Activated T-cell treated with anti-CD3 and anti-CD28 coated beads, Interleukin-2, amount 50 U/mL, for 24 hours (primary cell): Measurements from ENCODE around the gene ZNF780B.

Experiments used
- DNase-seq: peaks from one replicate; pipeline ENCODE4 v3.0.0-alpha.2; 2020
- H3K27ac Mint-ChIP-seq: 2 replicates; pipeline ENCODE4 v1.8.0; 2020; ENCODE audit warnings: mild to moderate bottlenecking, mixed read lengths
- H3K27me3 Mint-ChIP-seq: 2 replicates; pipeline ENCODE4 v1.8.0; 2020; ENCODE audit warnings: mixed read lengths
- H3K36me3 Mint-ChIP-seq: 2 replicates; pipeline ENCODE4 v1.8.0; 2020; ENCODE audit warnings: low read depth, mixed read lengths
- H3K4me1 Mint-ChIP-seq: 2 replicates; pipeline ENCODE4 v1.8.0; 2020; ENCODE audit warnings: low read depth, mixed read lengths
- H3K4me3 Mint-ChIP-seq: 2 replicates; pipeline ENCODE4 v1.8.0; 2020; ENCODE audit warnings: mild to moderate bottlenecking, moderate library complexity, mixed read lengths
- H3K9me3 Mint-ChIP-seq: 2 replicates; pipeline ENCODE4 v1.8.0; 2020; ENCODE audit warnings: mixed read lengths

ZNF780B gene

DNA sequence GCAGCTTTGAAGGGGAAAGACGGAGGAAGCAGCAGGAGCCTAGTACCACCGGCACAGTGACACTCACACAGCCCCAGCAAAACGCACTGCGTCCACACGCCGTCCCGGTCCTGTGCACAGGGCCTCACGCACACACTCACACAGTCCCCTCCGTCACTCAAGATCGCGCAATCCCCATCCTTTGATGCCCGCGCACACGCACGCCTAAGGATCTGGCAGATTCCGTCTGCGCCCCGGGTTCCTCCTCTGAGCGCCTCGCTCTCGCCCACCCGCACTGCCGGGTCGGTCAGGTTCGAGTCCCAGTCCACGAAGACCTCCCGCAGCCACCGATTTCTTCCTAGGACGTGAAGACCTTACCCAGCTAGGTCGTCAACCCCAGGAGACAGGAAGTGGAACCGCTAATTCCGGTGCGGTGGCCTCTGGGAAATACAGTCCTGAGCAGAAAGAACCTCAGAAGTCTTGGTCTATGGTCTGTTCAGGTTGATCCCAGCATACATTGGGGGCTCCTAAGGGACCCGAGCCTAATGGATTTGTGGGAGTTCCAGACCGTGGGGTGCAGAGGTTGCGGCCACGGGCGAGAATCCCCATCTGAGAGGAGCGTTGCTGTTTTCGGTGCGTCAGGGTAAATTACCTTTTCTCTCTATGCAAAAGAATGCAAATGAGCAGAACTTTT, at the start of gene ZNF780B:
Gene ZNF780B (minus strand): TSS at position 400 of the 673 bp plus-strand sequence. CDS start 5,899 bp downstream, outside the sequence.
- Mint-ChIP-seq H3K27me3 (peaks cover 6% of the 10 kb centered on the region), H3K36me3 (peaks cover 52% of the 10 kb centered on the region), H3K4me3 (peak within 1 kb of the TSS; percentile 100), H3K27ac (peak within 1 kb of the TSS; percentile 98), H3K4me1 (peaks cover 48% of the 10 kb centered on the region), H3K9me3 (peaks cover 24% of the 10 kb centered on the region)
- peak; percentile 81 for DNase-seq

DNA sequence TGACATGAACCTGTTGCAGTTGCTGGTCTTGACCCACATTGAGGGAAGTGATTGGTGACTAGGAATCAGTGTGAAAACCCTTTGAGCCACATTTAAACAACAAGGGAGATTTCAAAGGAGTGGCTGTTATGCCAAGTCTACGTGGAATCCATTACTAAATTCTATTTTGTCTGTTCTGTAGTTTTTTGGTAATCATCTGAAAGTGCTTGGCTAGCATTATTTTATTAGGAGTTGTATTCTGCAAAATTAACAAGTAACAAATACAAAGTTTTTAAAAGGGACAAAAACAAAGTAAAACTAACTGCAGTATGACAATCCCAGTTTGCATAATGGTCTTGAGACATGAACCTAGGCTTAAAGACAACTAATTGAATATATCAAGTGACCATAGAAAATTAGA, 48.7 kb upstream of the ZNF780B start:
- Mint-ChIP-seq H3K27me3 (no peaks in the 10 kb centered on the region), H3K9me3 (peaks cover 2% of the 10 kb centered on the region), H3K4me3 (no peak overlapping the region), H3K4me1 (no peaks in the 10 kb centered on the region), H3K36me3 (no peaks in the 10 kb centered on the region), H3K27ac (no peak overlapping the region)
- no peak for DNase-seq

DNA sequence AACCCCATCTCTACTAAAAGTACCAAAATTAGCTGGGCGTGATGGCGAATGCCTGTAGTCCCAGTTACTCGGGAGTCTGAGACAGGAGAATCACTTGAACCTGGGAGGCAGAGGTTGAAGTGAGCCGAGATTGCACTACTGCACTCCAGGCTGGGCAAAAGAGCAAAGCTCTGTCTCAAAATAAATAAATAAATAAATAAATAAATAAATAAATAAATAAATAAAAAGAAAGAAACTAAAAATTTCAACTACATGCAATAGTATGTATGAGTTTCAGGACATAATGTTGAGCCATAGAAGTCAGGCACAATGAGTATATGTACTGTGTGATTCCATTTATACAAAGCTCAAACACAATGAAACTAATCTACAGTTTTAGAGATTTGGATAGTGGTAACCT, 47.6 kb upstream of the ZNF780B start:
- Mint-ChIP-seq H3K36me3 (no peaks in the 10 kb centered on the region), H3K4me3 (no peak overlapping the region), H3K27ac (no peak overlapping the region), H3K9me3 (peaks cover 2% of the 10 kb centered on the region), H3K4me1 (no peaks in the 10 kb centered on the region), H3K27me3 (no peaks in the 10 kb centered on the region)
- no peak for DNase-seq

DNA sequence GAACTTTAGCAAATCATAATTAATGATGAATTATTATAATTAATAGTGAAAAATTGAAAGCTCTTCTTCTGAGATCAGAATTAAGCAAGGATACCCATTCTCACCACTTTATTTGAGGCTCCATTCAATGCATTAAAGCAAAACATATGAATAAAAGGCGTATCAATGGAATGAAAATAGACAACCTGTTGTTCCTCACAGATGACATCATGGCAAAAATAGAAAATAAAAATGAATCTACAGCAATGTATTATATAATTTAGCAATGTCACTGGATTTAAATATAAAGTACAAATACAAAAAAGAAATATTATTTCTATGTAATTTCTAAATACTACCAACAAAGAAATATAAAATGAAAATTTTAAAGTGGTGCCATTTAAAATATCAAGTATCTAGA, 45.8 kb upstream of the ZNF780B start:
- DNase-seq, result no peak
- peaks cover 2% of the 10 kb centered on the region for H3K9me3 Mint-ChIP-seq
- no peak overlapping the region for H3K27ac Mint-ChIP-seq
- peaks cover 5% of the 10 kb centered on the region for H3K27me3 Mint-ChIP-seq
- no peaks in the 10 kb centered on the region for H3K36me3 Mint-ChIP-seq
- no peak overlapping the region for H3K4me3 Mint-ChIP-seq
- H3K4me1 Mint-ChIP-seq, result no peaks in the 10 kb centered on the region

DNA sequence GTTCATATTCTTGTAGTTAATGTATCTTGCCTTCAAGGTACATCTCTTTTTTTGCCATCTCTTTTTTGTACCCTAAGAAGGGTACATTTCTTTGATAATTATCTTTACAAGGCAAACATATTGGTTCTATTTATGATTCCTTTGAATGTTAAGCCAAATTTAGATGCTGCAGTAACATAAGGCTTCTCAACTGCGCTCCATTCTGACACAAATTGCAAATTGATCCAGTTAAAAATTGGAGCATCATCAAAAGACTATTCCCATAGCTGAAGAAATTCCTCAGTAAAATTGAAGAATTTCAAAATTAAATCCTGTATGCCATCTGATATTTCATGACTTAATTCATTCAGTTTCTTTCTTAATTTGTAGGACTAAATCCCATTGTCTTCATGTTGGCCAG, 37.4 kb upstream of the ZNF780B start:
- no peaks in the 10 kb centered on the region for H3K9me3 Mint-ChIP-seq
- peaks cover 16% of the 10 kb centered on the region for H3K27me3 Mint-ChIP-seq
- H3K36me3 Mint-ChIP-seq, result peaks cover 24% of the 10 kb centered on the region
- no peak overlapping the region for H3K4me3 Mint-ChIP-seq
- H3K27ac Mint-ChIP-seq, result no peak overlapping the region
- peaks cover 32% of the 10 kb centered on the region for H3K4me1 Mint-ChIP-seq
- no peak for DNase-seq

GRCh38 chr19:40091205-40092129, 35.4 kb upstream of the ZNF780B start:
- Mint-ChIP-seq H3K4me3 (peak overlapping the region; percentile 100), H3K4me1 (peaks cover 45% of the 10 kb centered on the region), H3K27ac (peak overlapping the region; percentile 100), H3K27me3 (peaks cover 8% of the 10 kb centered on the region), H3K36me3 (peaks cover 33% of the 10 kb centered on the region), H3K9me3 (no peaks in the 10 kb centered on the region)
- DNase-seq, result no peak

DNA sequence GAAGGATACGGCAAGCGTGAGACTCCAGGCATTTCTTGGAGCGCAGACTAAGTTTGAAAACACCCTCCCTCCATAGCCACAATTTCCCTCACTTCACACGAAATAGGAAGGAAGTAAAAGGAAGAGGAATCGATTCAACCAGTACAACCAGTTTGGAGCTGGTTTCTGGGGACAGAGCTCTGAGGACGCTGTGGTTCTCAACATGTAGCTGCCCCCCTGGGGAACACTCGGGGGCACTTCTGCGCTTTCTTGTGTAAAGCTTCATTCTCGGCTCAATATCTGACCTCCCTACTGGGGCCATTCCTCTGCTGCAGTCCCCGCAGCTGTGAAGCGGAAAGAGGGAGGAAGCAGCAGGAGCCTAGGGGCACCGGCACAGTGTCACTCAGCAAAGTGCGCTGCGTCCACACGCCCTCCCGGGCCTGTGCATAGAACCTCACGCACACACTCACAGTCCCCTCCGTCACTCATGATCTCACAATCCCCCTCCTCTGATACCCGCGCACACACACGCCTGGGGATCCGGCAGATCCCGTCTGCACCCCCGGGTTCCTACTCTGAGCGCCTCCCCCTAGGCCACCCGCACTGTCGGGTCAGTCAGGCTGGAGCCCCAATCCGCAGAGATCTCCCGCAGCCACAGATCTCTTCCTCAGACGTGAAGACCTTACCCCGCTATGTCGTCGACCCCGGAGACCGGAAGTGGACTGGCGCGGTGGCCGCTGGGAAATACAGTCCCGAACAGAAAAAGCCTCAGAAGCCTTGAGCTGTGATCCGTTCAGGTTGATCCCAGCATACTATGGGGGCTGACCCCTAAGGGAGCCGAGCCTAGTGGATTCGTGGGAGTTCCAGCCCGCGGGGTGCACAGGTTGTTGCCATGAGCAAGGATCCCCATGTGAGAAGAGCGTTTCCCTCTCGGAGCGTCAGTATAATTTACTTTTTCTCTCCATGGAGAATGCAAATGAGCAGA, 34.5 kb upstream of the ZNF780B start, which contains the start of gene ZNF780A:
Gene ZNF780A (minus strand): TSS at position 703 of the 964 bp plus-strand sequence. CDS start 6,190 bp downstream, outside the sequence.
- Mint-ChIP-seq H3K27me3 (peaks cover 4% of the 10 kb centered on the region), H3K4me3 (peak within 1 kb of the TSS; percentile 100), H3K27ac (peak within 1 kb of the TSS; percentile 100), H3K36me3 (peaks cover 36% of the 10 kb centered on the region), H3K9me3 (no peaks in the 10 kb centered on the region), H3K4me1 (peaks cover 45% of the 10 kb centered on the region)
- peak; percentile 86 for DNase-seq

DNA sequence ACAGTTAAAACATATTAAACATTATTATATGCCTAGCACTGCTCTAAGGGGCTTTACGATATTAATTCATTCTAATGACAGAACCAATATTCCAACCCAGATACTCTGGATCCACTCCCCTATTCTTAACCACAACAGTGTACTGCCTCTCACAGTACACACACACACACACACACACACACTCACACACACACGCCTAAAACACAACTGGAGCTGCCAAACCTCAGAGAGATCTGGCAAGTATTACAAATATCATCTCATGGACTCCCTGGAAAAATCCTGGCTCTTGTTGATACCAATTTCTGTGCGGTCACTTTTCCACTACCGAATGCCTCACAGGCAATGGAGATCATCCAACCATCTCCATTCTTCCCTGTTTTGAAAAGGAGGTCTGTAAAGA, 33.4 kb upstream of the ZNF780B start:
- Mint-ChIP-seq H3K36me3 (peaks cover 44% of the 10 kb centered on the region), H3K4me1 (peaks cover 45% of the 10 kb centered on the region), H3K27ac (peak overlapping the region; percentile 100), H3K9me3 (no peaks in the 10 kb centered on the region), H3K4me3 (peak overlapping the region; percentile 100), H3K27me3 (no peaks in the 10 kb centered on the region)
- no peak for DNase-seq

DNA sequence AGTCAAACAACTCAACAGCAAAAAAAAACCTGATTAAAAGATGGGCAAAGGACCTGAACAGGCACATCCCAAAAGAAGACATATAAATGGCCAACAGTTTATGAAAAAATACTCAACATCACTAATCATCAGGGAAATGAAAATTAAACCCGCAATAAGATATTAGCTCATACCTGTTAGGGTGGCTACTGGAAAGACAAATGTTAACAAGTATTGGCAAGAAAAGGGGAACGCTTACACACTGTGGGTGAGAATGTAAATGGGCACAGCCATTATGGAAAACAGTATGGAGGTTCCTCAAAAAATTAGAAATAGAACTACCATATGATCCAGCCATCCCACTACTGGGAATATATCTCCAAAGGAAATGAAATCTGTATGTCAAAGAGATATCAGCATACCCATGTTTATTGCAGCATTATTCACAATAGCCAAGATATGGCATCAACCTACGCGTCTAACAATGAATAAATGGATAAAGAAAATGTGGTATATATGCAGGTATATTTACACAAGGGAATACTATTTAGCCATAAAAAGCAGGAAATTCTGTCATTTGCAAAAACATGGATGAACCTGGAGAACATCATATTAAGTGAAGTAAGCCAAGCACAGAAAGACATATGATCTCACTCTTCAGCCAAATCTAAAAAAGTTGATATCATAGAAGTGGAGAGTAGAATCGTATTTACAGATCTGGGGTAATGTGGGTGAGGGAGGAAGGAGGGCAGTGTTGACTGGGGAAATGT, 32.4 kb upstream of the ZNF780B start:
- H3K27me3 Mint-ChIP-seq, result no peaks in the 10 kb centered on the region
- H3K4me3 Mint-ChIP-seq, result peak overlapping the region; percentile 100
- peaks cover 45% of the 10 kb centered on the region for H3K4me1 Mint-ChIP-seq
- H3K9me3 Mint-ChIP-seq, result no peaks in the 10 kb centered on the region
- H3K27ac Mint-ChIP-seq, result no peak overlapping the region
- no peak for DNase-seq
- peaks cover 53% of the 10 kb centered on the region for H3K36me3 Mint-ChIP-seq

GRCh38 chr19:40084948-40085347, 28.9 kb upstream of the ZNF780B start:
- Mint-ChIP-seq H3K4me1 (peaks cover 28% of the 10 kb centered on the region), H3K9me3 (peaks cover 9% of the 10 kb centered on the region), H3K27me3 (no peaks in the 10 kb centered on the region), H3K4me3 (no peak overlapping the region), H3K27ac (peak overlapping the region; percentile 12), H3K36me3 (peaks cover 76% of the 10 kb centered on the region)
- DNase-seq, result no peak

GRCh38 chr19:40081411-40081810, 25.4 kb upstream of the ZNF780B start:
- no peak for DNase-seq
- Mint-ChIP-seq H3K4me3 (no peak overlapping the region), H3K27ac (peak overlapping the region; percentile 20)

GRCh38 chr19:40080289-40080688, 24.3 kb upstream of the ZNF780B start:
- Mint-ChIP-seq H3K27ac (no peak overlapping the region), H3K36me3 (peaks cover 99% of the 10 kb centered on the region), H3K9me3 (peaks cover 49% of the 10 kb centered on the region), H3K4me1 (no peaks in the 10 kb centered on the region), H3K4me3 (no peak overlapping the region), H3K27me3 (no peaks in the 10 kb centered on the region)
- no peak for DNase-seq

More at GRCh38 chr19:40081411-40081810, 25.4 kb upstream of the ZNF780B start:
- no peaks in the 10 kb centered on the region for H3K4me1 Mint-ChIP-seq
- H3K9me3 Mint-ChIP-seq, result peaks cover 39% of the 10 kb centered on the region
- no peaks in the 10 kb centered on the region for H3K27me3 Mint-ChIP-seq
- peaks cover 91% of the 10 kb centered on the region for H3K36me3 Mint-ChIP-seq

DNA sequence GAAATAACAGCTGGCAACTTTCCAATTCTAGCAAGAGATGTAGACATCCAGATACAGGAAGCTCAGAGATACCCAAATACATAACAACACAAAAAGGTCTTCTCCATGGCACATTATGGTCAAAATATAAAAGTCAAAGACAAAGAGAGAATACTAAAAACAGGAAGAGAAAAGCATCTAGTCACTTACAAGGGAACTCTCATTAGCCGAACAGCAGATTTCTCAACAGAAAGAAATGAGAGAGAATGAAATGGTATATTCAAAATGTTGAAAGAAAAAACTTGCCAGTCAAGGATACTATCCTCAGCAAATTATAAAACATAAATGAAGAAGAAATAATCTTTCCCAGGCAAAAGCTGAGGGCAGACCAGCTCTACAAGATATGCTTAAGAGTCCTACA, 22.3 kb upstream of the ZNF780B start:
- Mint-ChIP-seq H3K9me3 (peaks cover 66% of the 10 kb centered on the region), H3K36me3 (peaks cover 100% of the 10 kb centered on the region), H3K27ac (no peak overlapping the region), H3K4me1 (no peaks in the 10 kb centered on the region), H3K27me3 (no peaks in the 10 kb centered on the region), H3K4me3 (no peak overlapping the region)
- no peak for DNase-seq
